ENCODE data around the gene SHC1. TPM values are rescaled to one million over a fixed set of nuclear protein-coding genes. Genes with fewer than 3 reads are reported as not detected.

The SHC1 gene
- 219 to 266 TPM (median 254 TPM) in 5 replicates for total RNA-seq (2022; extraction: Qiagen RNA extraction)

GRCh38 chr1:154970631-154971340 is at the start of gene SHC1:
SHC1 (minus strand) TSS chr1:154970747; CDS start chr1:154970526, 221 bp downstream.

GRCh38 chr1:155002464-155003226 is 32.1 kb upstream of the SHC1 start, which contains the start of gene ZBTB7B:
ZBTB7B (plus strand) TSS chr1:155002802; CDS start chr1:155014661, 11,859 bp downstream.

GRCh38 chr1:154993572-154994268 is 23.2 kb upstream of the SHC1 start, which contains the start of gene LENEP:
LENEP (plus strand) TSS chr1:154993586; CDS start chr1:154993608, 22 bp downstream.

GRCh38 chr1:154982897-154983648 is 12.5 kb upstream of the SHC1 start, which contains the start of gene FLAD1:
FLAD1 (plus strand) TSS chr1:154983344; CDS start chr1:154983695, 351 bp downstream.

GRCh38 chr1:154974102-154974807 is 3.7 kb upstream of the SHC1 start, which contains the start of gene CKS1B:
CKS1B (plus strand) TSS chr1:154974681; CDS start chr1:154974746, 65 bp downstream.

GRCh38 chr1:154961207-154962155 is 9.1 kb downstream of the SHC1 start, which contains the start of gene PYGO2:
PYGO2 (minus strand) TSS chr1:154961782; CDS start chr1:154961576, 206 bp downstream.

GRCh38 chr1:154955718-154956543 is 14.6 kb downstream of the SHC1 start, which contains the start of gene PBXIP1:
PBXIP1 (minus strand) TSS chr1:154956099; CDS start chr1:154953721, 2,378 bp downstream.

GRCh38 chr1:154936555-154937084 is 33.9 kb downstream of the SHC1 start, which contains the start of gene PMVK:
PMVK (minus strand) TSS chr1:154936719; CDS start chr1:154936685, 34 bp downstream.

Other genes with a start within 250 kb of the SHC1 start
- gene KCNN3, start 100.5 kb downstream of the SHC1 start, total RNA-seq (2022; extraction: Qiagen RNA extraction), result 0.03 to 0.06 TPM (median 0.05 TPM) in 5 replicates
- 39.6 to 50.3 TPM (median 45.3 TPM) in 5 replicates for gene PMVK, start 34.0 kb downstream of the SHC1 start, total RNA-seq (2022; extraction: Qiagen RNA extraction)
- 13.5 to 15.9 TPM (median 14.6 TPM) in 5 replicates for gene PBXIP1, start 14.6 kb downstream of the SHC1 start, total RNA-seq (2022; extraction: Qiagen RNA extraction)
- 21.6 to 23.1 TPM (median 21.9 TPM) in 5 replicates for gene PYGO2, start 9.0 kb downstream of the SHC1 start, total RNA-seq (2022; extraction: Qiagen RNA extraction)
- gene CKS1B, start 3.9 kb upstream of the SHC1 start, total RNA-seq (2022; extraction: Qiagen RNA extraction), result 307 to 357 TPM (median 343 TPM) in 5 replicates
- gene FLAD1, start 12.6 kb upstream of the SHC1 start, total RNA-seq (2022; extraction: Qiagen RNA extraction), result 38.0 to 45.6 TPM (median 44.1 TPM) in 5 replicates
- gene LENEP, start 22.8 kb upstream of the SHC1 start, total RNA-seq (2022; extraction: Qiagen RNA extraction), result not detected in 5 replicates
- 41.1 to 55.1 TPM (median 52.6 TPM) in 5 replicates for gene ZBTB7B, start 32.1 kb upstream of the SHC1 start, total RNA-seq (2022; extraction: Qiagen RNA extraction)
- gene DCST2, start 63.0 kb upstream of the SHC1 start, total RNA-seq (2022; extraction: Qiagen RNA extraction), result 0.37 to 1.2 TPM (median 0.71 TPM) in 5 replicates
- gene DCST1, start 63.1 kb upstream of the SHC1 start, total RNA-seq (2022; extraction: Qiagen RNA extraction), result 0.05 to 0.07 TPM in 2 of 5 replicates, not detected in the others
- gene ADAM15, start 80.6 kb upstream of the SHC1 start, total RNA-seq (2022; extraction: Qiagen RNA extraction), result 76.8 to 119 TPM (median 109 TPM) in 5 replicates
- 15.5 to 17.4 TPM (median 16.3 TPM) in 5 replicates for gene EFNA4, start 93.0 kb upstream of the SHC1 start, total RNA-seq (2022; extraction: Qiagen RNA extraction)
- gene EFNA3, start 108.1 kb upstream of the SHC1 start, total RNA-seq (2022; extraction: Qiagen RNA extraction), result 12.3 to 14.8 TPM (median 14.2 TPM) in 5 replicates
- gene EFNA1, start 157.1 kb upstream of the SHC1 start, total RNA-seq (2022; extraction: Qiagen RNA extraction), result 21.7 to 30.6 TPM (median 26.3 TPM) in 5 replicates
- gene SLC50A1, start 165.1 kb upstream of the SHC1 start, total RNA-seq (2022; extraction: Qiagen RNA extraction), result 31.8 to 37.5 TPM (median 32.9 TPM) in 5 replicates
- gene DPM3, start 169.8 kb upstream of the SHC1 start, total RNA-seq (2022; extraction: Qiagen RNA extraction), result 74.0 to 113 TPM (median 104 TPM) in 5 replicates
- gene KRTCAP2, start 202.6 kb upstream of the SHC1 start, total RNA-seq (2022; extraction: Qiagen RNA extraction), result 212 to 265 TPM (median 253 TPM) in 5 replicates
- 2.0 to 3.1 TPM (median 2.9 TPM) in 5 replicates for gene TRIM46, start 203.1 kb upstream of the SHC1 start, total RNA-seq (2022; extraction: Qiagen RNA extraction)
- 6.3 to 9.1 TPM (median 8.6 TPM) in 5 replicates for gene THBS3, start 237.2 kb upstream of the SHC1 start, total RNA-seq (2022; extraction: Qiagen RNA extraction)
- gene MTX1, start 237.9 kb upstream of the SHC1 start, total RNA-seq (2022; extraction: Qiagen RNA extraction), result 67.5 to 77.3 TPM (median 75.2 TPM) in 5 replicates